Measurements from ENCODE around the gene AUTS2.

- TF ChIP-seq CTCF (IDR thresholded peaks at IDR 0.05) (no peak), POLR2A (IDR thresholded peaks at IDR 0.05) (no peak), POLR2AphosphoS5 (IDR thresholded peaks at IDR 0.05) (no peak)
Measured at GRCh38 chr7:69609541-69610373, 11.5 kb downstream of the AUTS2 start.

Measured in breast epithelium (tissue), 3 donors.